Adrenal gland (tissue), 12 donors: ENCODE results near the gene PIAS1. TPM values are rescaled to one million over a fixed set of nuclear protein-coding genes. Genes with fewer than 3 reads are reported as not detected.

Experiments used
- DNase-seq, 7 donors: peaks; one replicate each; pipeline ENCODE4 v3.0.0-alpha.2; 2019 to 2020
- H3K27ac ChIP-seq, 5 donors: fragments of 200-600 bp; sonication (generic) in 4 of 5; 1 replicate in 3 of 5; 2 replicates in 2 of 5; pipeline versions ENCODE4 v1.5.1 to v1.8.0; 2016 to 2020; ENCODE audit warnings: mild to moderate bottlenecking in 1 of 5
- H3K27me3 ChIP-seq: fragments of 200-600 bp; 2 replicates; pipeline ENCODE4 v1.8.0; 2021
- H3K36me3 ChIP-seq, 2 donors: fragments of 200-600 bp; replicated peaks in 1 of 2; 1 replicate in 1 of 2; 2 replicates in 1 of 2; pipeline versions ENCODE4 v1.5.1 to v1.8.0; 2018 to 2022
- H3K4me1 ChIP-seq, 2 donors: fragments of 200-600 bp; replicated peaks in 1 of 2; 1 replicate in 1 of 2; 2 replicates in 1 of 2; pipeline versions ENCODE4 v1.5.1 to v1.8.0; 2018 to 2021
- H3K4me3 ChIP-seq, 4 donors: fragments of 200-600 bp; sonication (generic) in 3 of 4; one replicate each; pipeline ENCODE4 v1.5.1; 2016 to 2018
- H3K9me3 ChIP-seq, 3 donors: fragments of 200-600 bp; sonication (generic) in 1 of 3; replicated peaks in 1 of 3; 1 replicate in 2 of 3; 2 replicates in 1 of 3; pipeline versions ENCODE4 v1.5.1 to v1.8.0; 2016 to 2021
- POLR2A ChIP-seq, 2 donors: fragments of 450-650 bp; IDR thresholded peaks; one replicate each; pipeline ENCODE4 v1.6.1; 2017; ENCODE audit warnings: antibody characterized with exemption in 2 of 2, mild to moderate bottlenecking in 2 of 2, moderate library complexity in 1 of 2
- WGBS, 4 donors: extraction: QIAGEN DNeasy Blood & Tissue Kit in 2 of 4; methylation state at CpG; one replicate each; pipeline versions ENCODE4 v1.1.5 to v1.1.7; 2013 to 2017; 5-methylcytosine and 5-hydroxymethylcytosine counted together
- intact Hi-C, 2 donors: fragments of 100-400 bp; cut with DNase I; formaldehyde crosslinking; loops; one replicate each; pipeline versions ENCODE4 v1.14.1 to v1.15.0; 2022 to 2023
- polyA plus RNA-seq, 3 donors: library from polyadenylated mRNA; stranded (reverse); fragments of 200-250 nt in 2 of 3; fragments of 350-450 nt in 1 of 3; fragmentation: Illumina TruSeq in 1 of 3; extraction: RNeasy Lipid Tissue Mini Kit (QIAGEN cat#74804) in 1 of 3; gene quantifications; one replicate each; pipeline ENCODE4 v1.2.3, GENCODE V29; 2013 to 2014
- total RNA-seq, 9 donors: library from RNA; depleted of rRNA in 4 of 9; stranded (reverse); fragments of >200 nt in 4 of 9; fragments of 120-200 nt in 1 of 9; fragmentation: NEBNext Ultra II Directional in 1 of 9; extraction: Animal tissue kit (Norgen Biotek cat#: 25700) in 1 of 9; gene quantifications; one replicate each; pipeline versions ENCODE4 v1.1.0 to v1.2.4, GENCODE V29; 2013 to 2023
- TF ChIP-seq, protein P1 (sequence below), 6 experiments: fragments of 450-650 bp in 4 of 6; fragments of 200-600 bp in 2 of 6; sonication (generic) in 1 of 6; IDR thresholded peaks; 1 replicate in 5 of 6; 2 replicates in 1 of 6; pipeline versions ENCODE4 v1.5.1 to v1.8.0; 2016 to 2021; ENCODE audit warnings: antibody characterized with exemption in 6 of 6, mild to moderate bottlenecking in 2 of 6, moderate library complexity in 1 of 6
- donor health status: healthy with polysubstance abuse.
- donor health status: Bipolar disorder and iron deficiency.
- donor health status: DM: yes; HTN: yes; CAD: no.
- donor health status: DM: no; HTN: no; CAD: no.
- donor health status: DM: no; HTN: no; CAD: no.
- donor health status: DM: yes; HTN: yes; CAD: no.

The PIAS1 gene
- total and polyA plus RNA-seq, 12 donors = 12.7 to 60.0 (median 38.8) TPM

GRCh38 chr15:68188647-68189046 lies 134.5 kb downstream of the PIAS1 start:
- peaks cover 0 to 26% of the 10 kb centered on the region in 2 donors for H3K36me3 ChIP-seq
- peaks cover 17 to 25% of the 10 kb centered on the region in 2 donors for H3K4me1 ChIP-seq
- no peaks in the 10 kb centered on the region for H3K27me3 ChIP-seq
- no peak for TF ChIP-seq POLR2A (IDR thresholded peaks at IDR 0.05)
- TF ChIP-seq, protein P1, sequence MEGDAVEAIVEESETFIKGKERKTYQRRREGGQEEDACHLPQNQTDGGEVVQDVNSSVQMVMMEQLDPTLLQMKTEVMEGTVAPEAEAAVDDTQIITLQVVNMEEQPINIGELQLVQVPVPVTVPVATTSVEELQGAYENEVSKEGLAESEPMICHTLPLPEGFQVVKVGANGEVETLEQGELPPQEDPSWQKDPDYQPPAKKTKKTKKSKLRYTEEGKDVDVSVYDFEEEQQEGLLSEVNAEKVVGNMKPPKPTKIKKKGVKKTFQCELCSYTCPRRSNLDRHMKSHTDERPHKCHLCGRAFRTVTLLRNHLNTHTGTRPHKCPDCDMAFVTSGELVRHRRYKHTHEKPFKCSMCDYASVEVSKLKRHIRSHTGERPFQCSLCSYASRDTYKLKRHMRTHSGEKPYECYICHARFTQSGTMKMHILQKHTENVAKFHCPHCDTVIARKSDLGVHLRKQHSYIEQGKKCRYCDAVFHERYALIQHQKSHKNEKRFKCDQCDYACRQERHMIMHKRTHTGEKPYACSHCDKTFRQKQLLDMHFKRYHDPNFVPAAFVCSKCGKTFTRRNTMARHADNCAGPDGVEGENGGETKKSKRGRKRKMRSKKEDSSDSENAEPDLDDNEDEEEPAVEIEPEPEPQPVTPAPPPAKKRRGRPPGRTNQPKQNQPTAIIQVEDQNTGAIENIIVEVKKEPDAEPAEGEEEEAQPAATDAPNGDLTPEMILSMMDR (IDR thresholded peaks at IDR 0.05) = no peak
- intact Hi-C loops = no loop called here
- H3K27ac ChIP-seq = peak overlapping the region in 2 of 5 donors; percentile 33 to 74
- no peak overlapping the region for H3K4me3 ChIP-seq
- DNase-seq = no peak
- WGBS, 4 donors = 71 to 84% (median 82%) methylated on average over 2 of the region's 2 CpGs
- H3K9me3 ChIP-seq = no peaks in the 10 kb centered on the region

DNA sequence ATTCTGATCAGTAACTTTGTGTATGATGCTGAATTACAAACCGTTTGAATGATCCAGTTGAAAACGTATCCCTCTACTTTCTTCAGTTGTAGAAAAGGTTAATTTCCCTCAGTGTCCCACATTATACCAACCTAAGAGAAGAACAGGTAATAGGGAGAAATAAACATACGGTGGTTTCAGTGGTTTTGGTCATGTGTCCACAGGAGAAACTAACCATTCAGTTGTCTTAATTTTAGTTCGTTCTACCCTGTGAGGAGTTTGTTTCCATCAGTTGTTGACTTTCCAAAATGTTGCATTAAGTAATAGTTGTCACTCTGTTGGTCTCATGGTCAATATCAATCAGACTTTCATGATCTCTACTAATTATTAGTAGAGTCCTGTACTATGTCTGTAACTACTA lies 135.9 kb downstream of the PIAS1 start:
- no peaks in the 10 kb centered on the region for H3K9me3 ChIP-seq
- H3K4me1 ChIP-seq = peaks cover 17 to 25% of the 10 kb centered on the region in 2 donors
- H3K27ac ChIP-seq = no peak overlapping the region
- TF ChIP-seq, protein P1 (IDR thresholded peaks at IDR 0.05) = no peak
- TF ChIP-seq POLR2A (IDR thresholded peaks at IDR 0.05) = no peak
- H3K36me3 ChIP-seq = peaks cover 0 to 21% of the 10 kb centered on the region in 2 donors
- no peaks in the 10 kb centered on the region for H3K27me3 ChIP-seq
- no peak overlapping the region for H3K4me3 ChIP-seq
- intact Hi-C loops = no loop called here
- 88 to 97% (median 92%) methylated on average over 4 of the region's 4 CpGs for WGBS, 4 donors
- no peak for DNase-seq

DNA sequence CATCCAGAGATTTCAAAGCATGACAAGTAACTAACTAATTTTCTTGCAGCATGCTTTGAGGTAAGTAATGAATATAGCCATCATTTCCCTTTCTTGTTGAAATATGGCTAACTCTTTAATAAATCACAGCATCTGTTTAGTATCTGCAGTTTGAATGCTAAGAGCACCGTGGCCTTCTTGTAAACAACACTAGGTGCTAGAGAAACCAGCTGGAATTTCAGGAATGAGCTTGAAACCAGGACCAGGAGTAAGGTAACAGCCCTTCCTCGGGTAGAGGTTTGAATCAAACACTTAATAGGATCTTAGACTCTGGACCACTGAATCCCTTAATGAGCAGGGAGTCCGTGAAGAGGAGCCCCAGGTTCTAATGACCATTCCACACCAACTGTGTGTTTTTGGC lies 137.4 kb downstream of the PIAS1 start:
- WGBS, 4 donors = 67 to 80% (median 75%) methylated on average over 3 of the region's 3 CpGs
- no peaks in the 10 kb centered on the region for H3K9me3 ChIP-seq
- H3K36me3 ChIP-seq = peaks cover 0 to 24% of the 10 kb centered on the region in 2 donors
- H3K27ac ChIP-seq = no peak overlapping the region
- DNase-seq = no peak
- H3K4me1 ChIP-seq = peaks cover 15 to 18% of the 10 kb centered on the region in 2 donors
- H3K4me3 ChIP-seq = no peak overlapping the region
- TF ChIP-seq, protein P1 (IDR thresholded peaks at IDR 0.05) = no peak
- TF ChIP-seq POLR2A (IDR thresholded peaks at IDR 0.05) = no peak
- H3K27me3 ChIP-seq = no peaks in the 10 kb centered on the region
- intact Hi-C loops = no loop called here

DNA sequence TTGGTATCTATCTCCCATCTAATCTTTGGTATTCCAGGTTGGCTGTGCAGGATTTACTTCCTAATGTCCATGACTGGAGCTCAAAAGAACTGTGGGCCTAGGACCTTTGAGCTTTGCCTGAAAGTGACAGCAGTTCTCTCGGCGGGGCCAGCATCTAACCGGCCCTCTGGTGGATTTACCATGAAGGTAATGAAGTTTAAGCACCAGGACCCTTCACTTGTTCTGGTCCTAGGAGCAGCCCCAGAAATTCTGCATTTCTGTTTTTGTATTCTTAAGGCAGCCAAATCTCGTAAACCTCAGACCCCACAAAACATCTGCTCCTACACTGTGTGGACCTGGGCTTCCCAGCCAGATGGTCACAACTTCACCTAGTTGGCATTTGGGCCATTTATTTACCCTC lies 138.0 kb downstream of the PIAS1 start:
- Histone ChIP-seq H3K4me3 (no peak overlapping the region), H3K27ac (no peak overlapping the region), H3K36me3 (peaks cover 0 to 24% of the 10 kb centered on the region in 2 donors), H3K9me3 (no peaks in the 10 kb centered on the region), H3K4me1 (peaks cover 9 to 13% of the 10 kb centered on the region in 2 donors), H3K27me3 (no peaks in the 10 kb centered on the region)
- 87 to 93% (median 89%) methylated on average over 4 of the region's 4 CpGs for WGBS, 4 donors
- intact Hi-C loops = no loop called here
- DNase-seq = no peak
- no peak for TF ChIP-seq POLR2A (IDR thresholded peaks at IDR 0.05)
- TF ChIP-seq, protein P1 (IDR thresholded peaks at IDR 0.05) = no peak
